KMS-11 (cell line): ENCODE data around the gene CARD10.

Source experiments
- H2AFZ ChIP-seq: fragments of 200-600 bp; sonication (generic); 2 replicates; pipeline ENCODE4 v1.6.1; 2016; ENCODE audit warnings: antibody characterized with exemption, mixed run types, low read depth
- H3K27ac ChIP-seq: fragments of 200-600 bp; sonication (generic); 2 replicates; pipeline ENCODE4 v1.6.1; 2016; ENCODE audit warnings: mild to moderate bottlenecking, mixed run types
- H3K27me3 ChIP-seq: fragments of 200-600 bp; sonication (generic); 2 replicates; pipeline ENCODE4 v1.6.1; 2017; ENCODE audit warnings: mild to moderate bottlenecking, low read depth, mixed run types, moderate library complexity; ENCODE audit not compliant: insufficient read depth
- H3K36me3 ChIP-seq: fragments of 200-600 bp; sonication (generic); 2 replicates; pipeline ENCODE4 v1.6.1; 2017; ENCODE audit warnings: mild to moderate bottlenecking, mixed run types; ENCODE audit not compliant: insufficient read depth
- H3K4me1 ChIP-seq: fragments of 200-600 bp; sonication (generic); 2 replicates; pipeline ENCODE4 v1.6.1; 2016; ENCODE audit warnings: mild to moderate bottlenecking, low read depth, mixed run types; ENCODE audit not compliant: poor library complexity, severe bottlenecking
- H3K4me2 ChIP-seq: fragments of 200-600 bp; sonication (generic); 2 replicates; pipeline ENCODE4 v1.7.0; 2016; ENCODE audit warnings: mild to moderate bottlenecking, mixed run types
- H3K4me3 ChIP-seq: fragments of 200-600 bp; sonication (generic); IDR thresholded peaks from 2 replicates; pipeline ENCODE4 v1.6.1; 2017; ENCODE audit warnings: low read depth, low read length, mixed read lengths; ENCODE audit not compliant: insufficient read depth
- H3K79me2 ChIP-seq: fragments of 200-600 bp; sonication (generic); 2 replicates; pipeline ENCODE4 v1.6.1; 2016; ENCODE audit warnings: low read depth, mixed run types; ENCODE audit not compliant: insufficient read depth
- H3K9ac ChIP-seq: fragments of 200-600 bp; sonication (generic); 2 replicates; pipeline ENCODE4 v1.6.1; 2016; ENCODE audit warnings: mild to moderate bottlenecking, mixed run types
- H4K20me1 ChIP-seq: fragments of 200-600 bp; sonication (generic); 2 replicates; pipeline ENCODE4 v1.6.1; 2016; ENCODE audit warnings: mild to moderate bottlenecking, mixed run types; ENCODE audit not compliant: insufficient read depth
- TF ChIP-seq, protein P1 (sequence below): fragments of 200-600 bp; sonication (generic); conservative IDR thresholded peaks from 2 replicates; pipeline ENCODE4 v1.6.1; 2017; ENCODE audit warnings: low read depth, mild to moderate bottlenecking, antibody characterized with exemption, low read length, moderate library complexity, mixed read lengths

CARD10 gene

DNA sequence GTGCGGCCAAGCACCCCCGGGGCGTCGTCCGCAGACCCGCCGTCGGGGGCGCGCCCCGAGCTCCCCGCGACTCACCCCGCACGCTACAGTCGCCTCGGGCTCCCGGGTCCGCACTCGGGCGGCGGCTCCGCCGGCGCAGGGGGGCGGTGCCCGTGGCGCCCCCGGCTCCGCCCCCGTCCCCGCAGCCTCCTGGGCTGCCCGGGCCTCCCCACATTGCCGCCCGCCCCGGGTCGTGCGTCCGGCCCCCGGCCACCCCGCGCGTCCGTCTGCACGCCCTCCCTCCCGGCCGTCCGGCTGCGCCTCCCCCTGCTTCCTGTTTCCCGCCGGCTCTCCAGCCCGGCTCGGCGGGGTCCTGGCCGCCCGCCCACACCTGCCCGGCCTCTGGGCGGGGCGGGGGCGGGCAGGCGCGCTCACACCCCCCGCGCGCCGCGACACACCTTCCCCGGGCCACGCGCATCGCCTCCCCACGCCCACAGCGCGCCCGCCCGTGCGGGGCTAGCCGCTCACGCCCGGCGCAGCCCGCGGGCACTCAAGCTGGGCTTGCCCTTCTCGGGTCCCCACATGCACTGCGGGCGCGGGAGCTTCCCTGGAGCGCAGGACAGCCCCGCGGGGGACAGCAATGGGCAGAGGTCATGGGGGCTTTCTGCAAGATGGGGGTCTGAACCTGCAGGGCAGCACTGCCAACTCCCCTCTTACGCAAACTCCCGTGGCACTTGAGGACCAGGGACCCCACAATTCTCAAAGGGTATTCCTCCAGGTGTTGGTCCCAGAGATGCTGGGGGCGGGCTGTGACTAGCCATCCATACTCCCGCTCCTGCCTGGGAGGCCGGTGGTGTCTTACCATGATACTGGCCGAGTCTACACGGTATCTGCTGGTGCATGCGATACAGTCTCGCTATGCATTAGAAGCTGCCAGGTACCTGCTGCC is at the start of gene CARD10:
Gene CARD10 (minus strand): TSS at position 148 of the 928 bp plus-strand sequence. CDS start 215 bp downstream, outside the sequence.
- Histone ChIP-seq H3K27me3 (peaks cover 48% of the 10 kb centered on the region), H3K4me1 (no peaks in the 10 kb centered on the region), H2AFZ (peak within 1 kb of the TSS; percentile 26; the same call in 1 of the 2 replicates), H4K20me1 (no peaks in the 10 kb centered on the region), H3K4me3 (no peak within 1 kb of the TSS), H3K36me3 (no peaks in the 10 kb centered on the region), H3K9ac (no peak within 1 kb of the TSS), H3K4me2 (no peak within 1 kb of the TSS), H3K27ac (no peak within 1 kb of the TSS), H3K79me2 (no peaks in the 10 kb centered on the region)
- TF ChIP-seq, protein P1, sequence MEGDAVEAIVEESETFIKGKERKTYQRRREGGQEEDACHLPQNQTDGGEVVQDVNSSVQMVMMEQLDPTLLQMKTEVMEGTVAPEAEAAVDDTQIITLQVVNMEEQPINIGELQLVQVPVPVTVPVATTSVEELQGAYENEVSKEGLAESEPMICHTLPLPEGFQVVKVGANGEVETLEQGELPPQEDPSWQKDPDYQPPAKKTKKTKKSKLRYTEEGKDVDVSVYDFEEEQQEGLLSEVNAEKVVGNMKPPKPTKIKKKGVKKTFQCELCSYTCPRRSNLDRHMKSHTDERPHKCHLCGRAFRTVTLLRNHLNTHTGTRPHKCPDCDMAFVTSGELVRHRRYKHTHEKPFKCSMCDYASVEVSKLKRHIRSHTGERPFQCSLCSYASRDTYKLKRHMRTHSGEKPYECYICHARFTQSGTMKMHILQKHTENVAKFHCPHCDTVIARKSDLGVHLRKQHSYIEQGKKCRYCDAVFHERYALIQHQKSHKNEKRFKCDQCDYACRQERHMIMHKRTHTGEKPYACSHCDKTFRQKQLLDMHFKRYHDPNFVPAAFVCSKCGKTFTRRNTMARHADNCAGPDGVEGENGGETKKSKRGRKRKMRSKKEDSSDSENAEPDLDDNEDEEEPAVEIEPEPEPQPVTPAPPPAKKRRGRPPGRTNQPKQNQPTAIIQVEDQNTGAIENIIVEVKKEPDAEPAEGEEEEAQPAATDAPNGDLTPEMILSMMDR = no peak

- H3K79me2 ChIP-seq = no peaks in the 10 kb centered on the region
- H4K20me1 ChIP-seq = no peaks in the 10 kb centered on the region
- H2AFZ ChIP-seq = no peak overlapping the region
- TF ChIP-seq, protein P1 = no peak
- no peaks in the 10 kb centered on the region for H3K36me3 ChIP-seq
- H3K27ac ChIP-seq = no peak overlapping the region
- H3K4me1 ChIP-seq = peaks cover 7% of the 10 kb centered on the region
- H3K9ac ChIP-seq = no peak overlapping the region
- peaks cover 47% of the 10 kb centered on the region for H3K27me3 ChIP-seq
- H3K4me2 ChIP-seq = no peak overlapping the region
- no peak overlapping the region for H3K4me3 ChIP-seq
Observed at GRCh38 chr22:37568448-37569008, 49.3 kb upstream of the CARD10 start.

DNA sequence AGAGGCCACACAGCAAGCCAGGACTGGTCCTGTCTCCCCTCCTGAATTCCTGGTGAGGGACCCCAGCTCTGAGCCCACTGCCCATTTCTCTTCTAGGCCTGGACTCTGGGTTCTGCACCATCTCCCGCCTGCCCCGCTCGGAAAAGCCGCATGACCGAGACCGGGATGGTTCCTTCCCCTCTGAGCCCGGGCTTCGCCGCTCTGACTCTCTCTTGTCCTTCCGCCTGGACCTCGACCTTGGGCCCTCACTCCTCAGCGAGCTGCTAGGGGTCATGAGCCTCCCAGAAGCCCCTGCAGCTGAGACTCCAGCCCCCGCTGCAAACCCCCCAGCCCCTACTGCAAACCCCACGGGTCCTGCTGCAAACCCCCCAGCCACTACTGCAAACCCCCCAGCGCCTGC is 48.8 kb upstream of the CARD10 start:
- Histone ChIP-seq H3K4me2 (no peak overlapping the region), H3K36me3 (no peaks in the 10 kb centered on the region), H2AFZ (no peak overlapping the region), H3K27ac (no peak overlapping the region), H3K9ac (no peak overlapping the region), H3K4me1 (peaks cover 7% of the 10 kb centered on the region), H3K4me3 (no peak overlapping the region), H3K27me3 (peaks cover 47% of the 10 kb centered on the region; the same call in 1 of the 2 replicates), H3K79me2 (no peaks in the 10 kb centered on the region), H4K20me1 (no peaks in the 10 kb centered on the region)
- TF ChIP-seq, protein P1 = no peak

- Histone ChIP-seq H3K36me3 (no peaks in the 10 kb centered on the region), H3K27me3 (peaks cover 43% of the 10 kb centered on the region; the same call in 1 of the 2 replicates), H3K4me2 (peak overlapping the region; percentile 29; the same call in 1 of the 2 replicates), H3K27ac (no peak overlapping the region), H3K4me1 (peaks cover 7% of the 10 kb centered on the region), H4K20me1 (no peaks in the 10 kb centered on the region), H3K4me3 (no peak overlapping the region), H2AFZ (no peak overlapping the region), H3K9ac (no peak overlapping the region), H3K79me2 (no peaks in the 10 kb centered on the region)
- TF ChIP-seq, protein P1 = peak; percentile 90
Observed at GRCh38 chr22:37566903-37567798, 47.9 kb upstream of the CARD10 start.
